M059J (cell line): Measurements from ENCODE around the gene FMNL1. TPM values are rescaled to one million over a fixed set of nuclear protein-coding genes. Genes with fewer than 3 reads are reported as not detected.
A peak's percentile ranks its signal among the peaks of the same experiment; 100 is the strongest.
"Not testable (repeated sequence)": the region's sequence is repeated elsewhere in the genome, so short reads cannot be mapped to it uniquely, and the experiment has no call there.

Source experiments
- DNase-seq: peaks from one replicate; pipeline ENCODE4 v3.0.0-alpha.2; 2012; ENCODE audit warnings: low read depth
- total RNA-seq: library from RNA; depleted of rRNA; stranded (reverse); fragments of >200 nt; shearing (Covaris generic); gene quantifications from 2 replicates; pipeline ENCODE4 v1.2.3, GENCODE V29; 2014; rRNA removed

The FMNL1 gene, protein sequence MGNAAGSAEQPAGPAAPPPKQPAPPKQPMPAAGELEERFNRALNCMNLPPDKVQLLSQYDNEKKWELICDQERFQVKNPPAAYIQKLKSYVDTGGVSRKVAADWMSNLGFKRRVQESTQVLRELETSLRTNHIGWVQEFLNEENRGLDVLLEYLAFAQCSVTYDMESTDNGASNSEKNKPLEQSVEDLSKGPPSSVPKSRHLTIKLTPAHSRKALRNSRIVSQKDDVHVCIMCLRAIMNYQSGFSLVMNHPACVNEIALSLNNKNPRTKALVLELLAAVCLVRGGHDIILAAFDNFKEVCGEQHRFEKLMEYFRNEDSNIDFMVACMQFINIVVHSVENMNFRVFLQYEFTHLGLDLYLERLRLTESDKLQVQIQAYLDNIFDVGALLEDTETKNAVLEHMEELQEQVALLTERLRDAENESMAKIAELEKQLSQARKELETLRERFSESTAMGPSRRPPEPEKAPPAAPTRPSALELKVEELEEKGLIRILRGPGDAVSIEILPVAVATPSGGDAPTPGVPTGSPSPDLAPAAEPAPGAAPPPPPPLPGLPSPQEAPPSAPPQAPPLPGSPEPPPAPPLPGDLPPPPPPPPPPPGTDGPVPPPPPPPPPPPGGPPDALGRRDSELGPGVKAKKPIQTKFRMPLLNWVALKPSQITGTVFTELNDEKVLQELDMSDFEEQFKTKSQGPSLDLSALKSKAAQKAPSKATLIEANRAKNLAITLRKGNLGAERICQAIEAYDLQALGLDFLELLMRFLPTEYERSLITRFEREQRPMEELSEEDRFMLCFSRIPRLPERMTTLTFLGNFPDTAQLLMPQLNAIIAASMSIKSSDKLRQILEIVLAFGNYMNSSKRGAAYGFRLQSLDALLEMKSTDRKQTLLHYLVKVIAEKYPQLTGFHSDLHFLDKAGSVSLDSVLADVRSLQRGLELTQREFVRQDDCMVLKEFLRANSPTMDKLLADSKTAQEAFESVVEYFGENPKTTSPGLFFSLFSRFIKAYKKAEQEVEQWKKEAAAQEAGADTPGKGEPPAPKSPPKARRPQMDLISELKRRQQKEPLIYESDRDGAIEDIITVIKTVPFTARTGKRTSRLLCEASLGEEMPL
- total RNA-seq: 3.1 and 5.6 TPM in 2 replicates

DNA sequence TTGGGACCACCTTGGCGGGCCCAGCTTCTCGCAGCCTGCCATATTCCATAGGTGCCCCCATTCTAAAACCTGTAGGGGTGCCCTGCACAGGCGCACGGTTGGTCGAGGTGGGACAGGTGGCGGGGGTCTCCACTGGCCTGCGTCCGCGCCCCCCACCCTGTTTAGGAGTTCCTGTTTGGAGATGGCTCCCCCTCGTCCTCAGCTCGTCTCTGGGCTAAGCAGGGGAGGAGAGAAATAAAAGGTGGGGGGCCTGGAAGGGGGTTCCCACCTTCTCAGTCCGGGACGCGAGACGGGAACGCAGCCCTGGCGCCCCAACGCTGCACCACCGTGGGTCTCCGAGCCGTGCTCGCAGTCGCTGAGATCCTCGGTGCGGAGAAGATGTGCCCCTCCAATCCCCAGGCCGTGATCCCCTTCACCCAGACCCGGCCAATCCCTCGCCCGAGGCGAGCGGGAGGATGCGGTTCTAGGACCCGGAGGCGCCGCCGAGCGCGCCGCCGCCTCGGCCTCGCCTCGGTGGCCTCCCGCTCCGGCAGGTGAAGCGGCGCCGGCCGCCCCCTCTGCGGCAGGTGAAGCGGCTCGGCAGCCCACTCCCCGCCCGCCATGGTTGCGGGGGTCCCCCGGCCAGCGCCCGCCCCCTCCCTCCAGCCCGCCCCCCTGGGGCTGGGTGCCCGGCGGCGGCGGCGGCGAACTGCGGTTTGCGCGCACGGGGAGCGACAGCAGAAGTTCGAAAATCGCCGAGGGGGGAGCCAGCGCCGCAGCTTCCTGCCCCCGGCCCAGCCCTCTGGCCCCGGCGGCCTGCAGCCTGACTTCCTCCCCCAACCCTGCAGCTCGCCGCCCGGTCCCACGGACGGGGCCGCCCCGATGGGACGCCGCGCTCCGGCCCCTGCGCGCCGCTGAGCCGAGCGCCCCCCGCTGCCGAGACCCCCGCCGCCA lies at the start of gene FMNL1:
TSS of gene FMNL1 (plus strand) at position 805 of the 933 bp plus-strand sequence. CDS start 240 bp downstream, outside the sequence.
- DNase-seq: no peak

DNA sequence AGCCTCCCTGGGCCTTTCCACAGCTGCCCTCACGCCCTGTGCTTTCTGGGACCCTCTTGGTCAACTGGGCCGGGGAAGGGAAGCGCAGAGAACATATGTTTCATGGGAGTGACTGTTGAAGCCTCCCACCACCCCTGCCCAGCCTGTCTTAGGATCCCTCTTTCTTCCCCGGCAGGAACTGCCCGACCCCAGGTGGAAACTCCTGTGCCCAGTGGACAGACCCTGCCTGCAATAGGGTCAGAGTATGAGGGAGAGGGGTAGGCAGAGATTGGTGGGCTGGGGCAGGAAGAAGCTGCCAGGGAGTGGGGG lies 49.5 kb upstream of the FMNL1 start:
- DNase-seq: no peak

DNA sequence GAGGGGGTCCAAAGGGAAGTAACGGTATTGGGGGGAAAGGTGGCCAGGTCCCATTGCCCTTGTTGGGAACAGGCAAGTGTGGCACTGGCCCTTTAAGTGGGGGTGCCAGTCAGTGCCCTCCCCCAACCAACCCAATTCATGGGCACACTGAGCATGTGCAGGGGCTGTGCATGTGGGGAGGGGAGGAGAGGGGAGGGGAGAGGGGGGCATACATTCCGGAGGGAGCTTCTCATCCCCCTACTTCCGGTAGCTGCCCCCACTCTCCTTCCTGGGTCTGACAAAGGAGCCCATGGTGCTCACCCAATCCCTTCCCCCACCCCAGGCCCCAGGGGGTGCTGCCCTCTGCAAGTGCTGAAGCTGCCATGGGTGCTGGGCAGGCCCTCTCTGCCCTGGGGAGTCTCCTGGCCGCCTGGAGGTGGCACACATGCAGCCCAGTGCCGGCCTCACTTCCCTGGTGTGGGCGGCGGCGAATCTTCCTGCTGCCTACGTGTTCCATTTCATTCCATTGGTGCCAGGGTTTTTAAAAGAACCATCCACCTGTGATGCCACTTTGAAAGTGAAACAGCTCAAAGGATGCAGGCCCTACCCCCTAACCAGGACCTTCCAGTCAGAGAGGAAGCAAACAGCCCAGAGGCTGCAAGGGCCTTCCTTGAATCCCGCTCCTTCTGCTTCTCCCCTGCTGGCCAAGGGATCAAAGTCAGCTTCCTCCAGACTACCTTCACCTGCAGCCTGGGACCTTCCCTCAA lies 49.0 kb upstream of the FMNL1 start:
- DNase-seq: peak; percentile 92

DNA sequence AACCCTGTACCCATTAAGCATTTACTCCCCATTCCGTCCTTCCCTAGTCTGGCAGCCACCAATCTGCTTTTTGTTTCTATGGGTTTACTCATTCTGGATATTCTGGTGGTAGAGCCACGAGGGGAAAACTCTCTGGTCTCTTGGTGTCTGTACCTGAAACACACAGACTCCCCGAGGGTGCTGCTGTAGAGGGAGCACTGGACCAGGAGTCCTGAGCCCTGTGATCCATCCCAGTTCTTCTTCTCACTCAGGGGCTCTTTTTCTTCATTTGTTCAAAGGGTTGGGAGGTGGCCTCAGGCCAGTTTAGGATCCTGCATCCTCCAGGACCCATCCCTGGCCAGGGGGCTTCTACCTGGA lies 45.9 kb upstream of the FMNL1 start:
- no peak for DNase-seq

DNA sequence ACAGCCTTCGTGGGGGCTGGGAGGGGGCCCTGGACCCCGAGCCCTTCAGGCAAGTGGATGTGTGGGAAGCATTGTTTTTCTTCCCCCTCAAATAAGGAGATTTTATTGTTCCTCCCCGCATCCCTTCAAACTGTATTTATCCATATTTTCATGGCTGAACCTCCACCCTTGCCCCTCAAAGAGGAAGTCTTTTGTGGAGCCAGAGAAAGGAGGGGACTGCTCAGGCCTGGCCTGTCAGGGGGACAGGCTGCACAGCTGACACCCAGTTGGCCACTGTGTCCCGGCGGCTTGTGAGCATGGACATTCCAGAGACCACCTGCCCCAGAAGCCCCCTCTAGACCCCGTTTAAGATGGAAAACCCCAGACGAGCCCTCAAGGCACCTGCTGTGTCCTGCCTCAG lies 44.1 kb upstream of the FMNL1 start:
- no peak for DNase-seq

DNA sequence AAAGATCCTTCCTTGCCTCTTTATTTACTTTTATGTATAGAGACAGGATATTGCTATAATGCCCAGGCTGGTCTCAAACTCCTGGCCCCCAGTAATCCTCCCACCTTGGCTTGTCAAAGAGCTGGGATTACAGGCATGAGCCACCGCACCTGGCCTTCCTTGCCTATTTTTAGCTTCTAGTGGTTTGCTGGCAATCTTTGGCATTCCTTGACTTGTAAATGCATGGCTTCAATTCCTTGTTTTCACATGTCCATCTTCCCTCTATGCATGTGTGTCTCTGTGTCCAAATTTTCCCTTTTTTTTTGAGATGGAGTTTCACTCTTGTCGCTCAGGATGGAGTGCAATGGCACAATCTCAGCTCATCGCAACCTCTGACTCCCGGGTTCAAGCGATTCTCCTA lies 37.5 kb upstream of the FMNL1 start:
- DNase-seq: no peak

DNA sequence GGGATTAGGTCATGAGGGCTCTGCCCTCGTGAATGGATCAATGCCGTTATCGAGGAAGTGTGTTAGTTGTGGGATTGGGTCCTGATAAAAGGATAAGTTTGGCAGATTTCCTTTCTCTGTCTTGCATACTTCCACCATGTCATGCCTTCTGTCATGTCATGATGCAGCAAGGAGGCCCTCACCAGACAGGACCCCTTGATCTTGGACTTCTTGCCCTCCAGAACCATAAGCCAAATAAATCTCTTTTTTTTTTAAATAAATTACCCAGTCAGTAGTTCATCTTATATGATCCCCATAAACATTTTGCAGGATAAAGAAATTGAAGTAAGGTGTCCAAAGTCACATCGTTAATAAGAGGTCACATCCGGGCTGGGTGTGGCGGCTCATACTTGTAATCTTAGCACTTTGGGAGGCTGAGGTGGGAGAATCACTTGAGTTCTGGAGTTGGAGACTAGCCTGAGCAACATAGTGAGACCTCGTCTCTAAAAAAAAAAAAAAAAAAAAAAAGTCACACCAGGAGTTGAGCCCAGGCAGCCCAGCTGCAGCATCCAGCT lies 34.8 kb upstream of the FMNL1 start:
- no peak for DNase-seq

DNA sequence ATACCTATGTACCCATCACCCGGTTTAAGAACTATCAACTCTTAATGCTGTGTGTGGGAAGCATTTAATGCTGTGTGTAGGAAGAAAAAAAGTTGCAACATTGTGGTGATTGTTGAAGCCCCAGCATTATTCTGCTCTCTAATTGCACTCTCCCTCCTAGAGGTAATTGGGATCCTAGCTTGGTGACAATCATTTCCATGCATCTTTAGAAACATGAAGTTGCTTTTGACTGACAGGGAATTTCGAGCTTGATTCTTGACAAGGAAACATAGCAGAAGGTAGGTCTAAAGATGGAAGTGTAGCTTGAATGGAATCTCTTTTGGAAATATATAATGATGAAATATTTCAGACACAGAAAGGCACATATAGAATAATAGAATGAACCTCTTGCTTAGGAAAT lies 32.7 kb upstream of the FMNL1 start:
- DNase-seq: no peak

DNA sequence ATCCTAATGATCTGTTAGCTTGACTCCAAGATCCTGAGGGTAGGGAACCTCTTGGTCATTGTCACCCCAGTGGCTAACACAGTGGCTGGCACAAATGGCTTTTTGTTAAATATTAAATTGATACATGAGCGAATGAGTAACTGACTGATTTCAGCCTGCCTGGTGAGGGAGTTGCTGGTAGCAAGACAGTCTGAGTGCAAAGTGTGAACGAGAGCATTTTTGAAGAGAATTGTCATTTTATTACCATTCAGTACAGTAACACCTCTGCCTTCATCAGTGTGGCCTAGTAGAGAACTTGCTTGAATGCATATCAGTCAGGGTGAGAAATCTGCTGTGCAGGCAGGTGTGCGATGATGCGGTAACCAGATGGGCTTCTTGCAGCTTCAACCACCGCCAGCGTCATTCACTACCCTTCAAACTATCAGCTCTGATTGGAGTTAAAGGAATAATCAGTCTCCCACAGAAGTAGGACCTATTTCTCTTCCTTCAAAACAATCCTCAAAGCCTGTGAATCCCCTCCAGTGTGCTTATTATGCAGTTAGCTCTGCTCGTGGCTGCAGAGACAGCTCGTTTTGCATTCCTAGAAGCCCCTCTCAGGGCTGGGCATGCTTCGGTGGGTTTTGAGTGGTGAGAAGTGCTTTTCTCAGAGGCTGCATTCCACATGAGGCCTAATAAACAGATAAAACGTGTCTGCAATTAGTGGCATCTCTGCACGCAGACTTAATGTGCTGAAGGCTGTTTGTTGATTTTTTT lies 31.0 kb upstream of the FMNL1 start:
- DNase-seq: no peak

DNA sequence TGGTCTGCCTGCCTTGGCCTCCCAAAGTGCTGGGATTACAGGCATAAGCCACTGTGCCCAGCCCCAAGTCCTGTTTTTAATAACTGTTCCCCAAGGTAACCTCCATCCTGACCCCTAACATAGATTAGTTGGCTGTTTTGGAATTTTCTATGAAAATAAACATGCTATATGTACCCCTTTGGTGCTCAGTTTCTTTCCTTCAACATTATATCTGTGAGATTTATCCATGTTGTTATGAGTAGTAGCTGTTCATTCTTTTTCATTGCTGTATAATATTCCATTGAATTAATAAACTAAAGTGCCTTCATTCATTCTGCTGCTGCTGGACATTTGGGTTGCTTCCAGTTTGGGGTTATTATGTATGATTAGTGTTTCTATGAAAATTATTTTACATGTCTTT lies 26.3 kb upstream of the FMNL1 start:
- no peak for DNase-seq

DNA sequence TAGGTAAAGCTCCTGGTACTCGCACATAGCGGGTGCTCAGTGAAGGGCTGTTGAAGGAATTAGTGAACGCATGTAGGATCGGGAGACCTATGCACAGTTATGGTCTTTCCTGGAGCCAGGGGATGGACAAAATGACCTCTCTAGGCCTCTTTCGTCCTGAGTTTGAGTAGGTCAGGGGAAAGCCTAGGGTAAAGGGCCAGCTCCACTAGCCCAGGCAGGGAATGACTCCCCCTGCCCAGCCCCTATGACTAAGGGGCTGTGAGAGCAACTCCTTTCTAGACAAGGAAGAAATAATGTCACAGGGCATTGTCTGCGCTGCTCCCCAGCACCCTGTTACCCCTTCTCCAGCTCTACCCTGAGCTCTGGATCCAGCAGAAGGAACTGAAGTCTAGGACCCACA lies 24.6 kb upstream of the FMNL1 start:
- DNase-seq: no peak

DNA sequence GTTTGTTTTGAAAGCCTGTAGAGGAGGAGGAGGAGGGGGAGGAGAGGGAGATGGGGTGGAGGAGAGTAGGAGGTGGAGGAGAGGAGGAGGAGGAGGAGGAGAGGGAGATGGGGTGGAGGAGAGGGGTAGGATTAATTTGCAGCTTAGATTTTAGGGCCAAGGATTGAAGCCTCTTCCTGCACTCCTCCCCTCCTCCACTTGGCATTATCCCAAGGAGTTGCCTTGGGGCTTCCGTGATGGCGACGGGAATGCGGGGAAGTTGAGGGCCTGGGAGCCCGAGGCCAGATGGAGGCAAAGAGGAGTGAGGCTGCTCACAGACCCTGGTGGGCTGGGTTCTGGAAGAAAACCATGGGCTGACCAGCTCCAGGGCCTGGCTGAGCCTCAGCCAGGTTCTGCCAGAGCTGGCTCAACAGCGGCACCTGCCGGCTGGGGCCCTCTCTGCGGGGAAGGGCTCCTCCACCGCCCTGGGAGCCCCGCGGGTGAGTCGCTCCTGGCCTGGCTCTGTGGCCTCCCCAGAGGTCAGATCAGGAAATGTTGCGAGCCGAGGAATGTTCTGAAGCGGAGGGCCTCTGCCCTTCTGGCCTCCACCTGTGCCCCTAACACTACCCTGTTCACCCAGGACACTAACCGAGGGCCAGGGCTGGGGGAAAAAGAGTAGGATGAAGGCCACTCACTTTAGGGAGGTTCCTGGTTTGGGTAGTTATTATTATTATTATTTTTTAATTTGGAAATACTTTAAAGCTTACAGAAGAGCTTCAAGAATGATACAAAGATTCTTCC lies 23.9 kb upstream of the FMNL1 start:
- peak; percentile 87 for DNase-seq

DNA sequence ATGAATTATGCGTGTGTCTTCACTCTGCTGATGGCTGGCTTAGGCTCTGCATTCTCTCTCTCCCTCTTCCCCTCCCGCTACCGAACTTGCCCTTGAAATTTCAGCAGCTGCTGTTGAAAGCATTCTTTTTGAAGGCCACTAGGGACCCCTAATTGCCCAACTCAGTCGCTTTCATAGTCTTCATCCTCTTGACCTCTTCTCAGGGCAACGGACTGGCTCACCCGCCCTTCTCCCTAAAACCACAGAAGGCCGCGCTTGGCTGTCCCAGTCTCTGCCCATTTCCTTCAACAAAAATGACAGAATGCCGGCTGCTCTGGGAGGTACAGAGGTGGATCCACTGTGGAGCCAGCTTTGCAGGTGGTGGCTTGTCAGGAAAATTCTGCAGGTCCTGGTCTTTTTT lies 21.0 kb upstream of the FMNL1 start:
- no peak for DNase-seq

DNA sequence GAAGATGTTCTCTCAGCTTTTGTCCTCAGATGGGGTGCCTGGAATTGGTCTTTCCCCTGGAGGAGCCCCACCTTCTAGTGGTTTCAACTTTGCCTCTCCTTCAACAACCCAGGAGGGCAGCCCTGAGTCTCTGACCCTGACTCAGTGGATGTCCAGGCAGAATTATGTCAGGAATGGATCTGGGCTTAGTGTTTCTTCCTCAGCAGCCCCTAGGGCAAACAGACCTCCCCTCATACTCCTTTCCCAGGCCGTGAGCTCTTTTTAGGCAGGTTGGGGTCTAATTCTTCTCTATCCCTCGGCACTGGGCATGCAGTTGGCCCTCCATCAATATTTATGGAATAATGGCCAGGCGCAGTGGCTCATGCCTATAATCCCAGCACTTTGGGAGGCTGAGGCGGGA lies 20.2 kb upstream of the FMNL1 start:
- DNase-seq: no peak

DNA sequence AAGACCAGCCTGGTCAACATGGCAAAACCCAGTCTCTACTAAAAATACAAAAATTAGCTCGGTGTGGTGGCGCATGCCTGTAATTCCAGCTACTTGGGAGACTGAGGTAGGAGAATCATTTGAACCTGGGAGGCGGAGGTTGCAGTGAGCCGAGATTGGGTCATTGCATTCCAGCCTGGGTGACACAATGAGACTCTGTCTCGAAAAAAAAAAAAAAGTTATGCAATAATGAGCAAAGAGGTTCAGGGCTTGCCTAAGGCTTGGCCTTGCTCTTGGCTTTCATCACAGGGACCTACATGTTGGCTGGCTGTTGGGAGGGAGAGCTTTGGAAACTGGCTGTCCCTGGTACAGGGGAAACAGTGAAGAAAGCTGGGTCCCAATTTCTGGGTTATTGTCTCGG lies 19.8 kb upstream of the FMNL1 start:
- DNase-seq: not testable (repeated sequence)

DNA sequence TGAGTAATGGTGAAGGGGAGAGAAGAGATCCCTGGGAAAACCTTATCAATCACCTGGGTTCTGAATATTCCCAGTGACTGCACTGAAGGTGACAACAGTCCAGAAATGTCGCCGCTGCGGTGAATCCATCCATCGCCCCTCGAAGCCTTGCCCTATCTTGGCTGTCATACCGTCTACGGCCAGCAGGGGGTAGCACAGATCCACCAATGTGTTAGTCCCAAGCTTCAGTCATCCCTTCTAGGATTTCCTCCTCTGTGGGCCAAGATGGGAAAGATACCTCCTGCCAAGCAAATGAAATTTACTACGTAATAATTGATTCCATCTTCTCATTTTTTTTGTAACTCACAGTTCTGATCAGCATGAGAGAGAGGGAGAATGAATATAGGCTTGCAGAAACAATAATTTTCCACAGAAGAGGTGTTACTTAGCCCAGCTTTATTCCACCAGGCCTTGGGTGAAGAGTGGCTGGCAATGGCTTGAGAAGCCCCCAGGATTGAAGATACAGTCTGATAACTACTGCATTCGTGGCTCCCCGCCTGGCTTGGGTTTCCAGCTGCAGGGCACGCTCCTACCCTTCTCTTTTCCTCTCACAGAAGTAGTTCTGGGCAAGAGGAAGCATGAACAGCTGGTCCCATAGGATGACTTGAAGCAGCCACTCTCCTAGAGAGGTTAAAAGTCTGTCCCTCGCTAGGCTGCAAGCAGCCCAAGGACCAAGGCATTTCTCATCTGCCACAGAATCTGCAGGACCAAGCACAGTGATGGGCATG lies 2.6 kb upstream of the FMNL1 start:
- DNase-seq: peak; percentile 72

DNA sequence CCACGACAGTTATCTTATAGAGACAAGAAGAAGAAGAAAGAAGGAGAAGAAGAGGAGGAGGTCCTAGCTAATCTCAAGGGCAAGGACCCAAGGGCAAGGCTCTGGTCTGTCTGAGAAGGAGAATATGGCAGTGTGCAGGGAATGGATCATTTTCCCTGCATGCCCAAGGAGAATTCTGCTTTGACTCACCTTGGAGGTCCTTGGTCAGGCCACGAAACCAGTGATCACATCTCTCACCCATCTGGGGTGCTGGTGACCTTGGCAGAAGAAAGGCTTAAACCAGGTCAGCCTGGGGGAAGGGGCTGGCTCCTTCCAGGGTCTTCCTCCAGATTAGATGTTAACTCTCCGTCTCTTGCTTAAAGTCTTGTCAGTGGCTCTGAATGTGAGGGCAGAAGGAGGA lies 1.6 kb upstream of the FMNL1 start:
- no peak for DNase-seq

DNA sequence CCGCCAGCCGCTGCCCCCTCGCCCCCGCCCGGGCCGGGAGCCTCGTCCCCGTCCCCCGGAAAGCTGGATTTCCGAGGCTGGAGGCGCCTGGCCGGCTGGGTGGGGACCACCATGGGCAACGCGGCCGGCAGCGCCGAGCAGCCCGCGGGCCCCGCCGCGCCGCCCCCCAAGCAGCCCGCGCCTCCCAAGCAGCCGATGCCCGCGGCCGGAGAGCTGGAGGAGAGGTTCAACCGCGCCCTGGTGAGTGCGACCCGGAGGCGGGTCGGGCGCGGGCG lies 266 bp downstream of the FMNL1 start:
- DNase-seq: no peak
